PC-9 (cell line): ENCODE results near the gene PCDHGB7. TPM values are rescaled to one million over a fixed set of nuclear protein-coding genes. Genes with fewer than 3 reads are reported as not detected.
"Not testable (repeated sequence)": the region's sequence is repeated elsewhere in the genome, so short reads cannot be mapped to it uniquely, and the experiment has no call there.

ENCODE experiments used
- BruUV-seq: library from RNA; stranded (reverse); fragments of 400-500 nt; replicated peaks from 2 replicates; lab custom pipeline; 2021; lab: Mats Ljungman, UMichigan
- CTCF ChIA-PET: fragments of 300-600 bp; sonication (Branson Sonifier 250); formaldehyde crosslinking; loops from one replicate; lab custom pipeline; 2022; ENCODE audit warnings: antibody characterized with exemption; lab: Charles Lee
- POLR2A ChIA-PET: fragments of 300-600 bp; sonication (Branson Sonifier 250); formaldehyde crosslinking; loops from one replicate; lab custom pipeline; 2022; ENCODE audit warnings: antibody characterized with exemption; ENCODE audit not compliant: unreplicated experiment; lab: Charles Lee
- DNase-seq, 2 experiments: peaks; one replicate each; pipeline versions ENCODE4 v3.0.0 to v3.0.0-alpha.2; 2015 to 2022; ENCODE audit warnings: mixed read lengths in 1 of 2
- H2AFZ ChIP-seq: fragments of 200-600 bp; sonication (generic); 2 replicates; pipeline ENCODE4 v1.8.1; 2017; ENCODE audit warnings: antibody characterized with exemption
- H3F3A ChIP-seq: fragments of 200-600 bp; sonication (generic); 2 replicates; pipeline ENCODE4 v1.8.1; 2017; ENCODE audit warnings: antibody characterized with exemption, mild to moderate bottlenecking, low read depth; ENCODE audit not compliant: insufficient read depth
- H3K27ac ChIP-seq: fragments of 200-600 bp; sonication (generic); 2 replicates; pipeline ENCODE4 v1.6.1; 2016; ENCODE audit warnings: mixed run types
- H3K27me3 ChIP-seq: fragments of 200-600 bp; sonication (generic); 2 replicates; pipeline ENCODE4 v1.6.1; 2016; ENCODE audit warnings: low read depth, mixed run types; ENCODE audit not compliant: insufficient read depth
- H3K36me3 ChIP-seq: fragments of 200-600 bp; sonication (generic); 2 replicates; pipeline ENCODE4 v1.6.1; 2016; ENCODE audit warnings: low read depth, mixed run types
- H3K4me1 ChIP-seq: fragments of 200-600 bp; sonication (generic); replicated peaks from 2 replicates; pipeline ENCODE4 v1.6.1; 2016; ENCODE audit warnings: mixed run types; ENCODE audit not compliant: insufficient read depth
- H3K4me2 ChIP-seq: fragments of 200-600 bp; sonication (generic); 2 replicates; pipeline ENCODE4 v1.6.1; 2017; ENCODE audit warnings: mixed run types
- H3K4me3 ChIP-seq: fragments of 200-600 bp; sonication (generic); 2 replicates; pipeline ENCODE4 v1.6.1; 2016; ENCODE audit warnings: mixed run types
- H3K79me2 ChIP-seq: fragments of 200-600 bp; sonication (generic); 2 replicates; pipeline ENCODE4 v1.6.1; 2017; ENCODE audit warnings: low read depth, mixed run types
- H3K9me2 ChIP-seq: fragments of 200-600 bp; sonication (generic); 2 replicates; pipeline ENCODE4 v1.8.1; 2017; ENCODE audit warnings: mild to moderate bottlenecking; ENCODE audit not compliant: insufficient read depth
- H3K9me3 ChIP-seq: fragments of 200-600 bp; sonication (generic); 2 replicates; pipeline ENCODE4 v1.8.1; 2016; ENCODE audit warnings: low read depth; ENCODE audit not compliant: insufficient read depth
- H4K20me1 ChIP-seq: fragments of 200-600 bp; sonication (generic); 2 replicates; pipeline ENCODE4 v1.8.1; 2017; ENCODE audit not compliant: insufficient read depth
- EZH2 ChIP-seq: fragments of 200-600 bp; sonication (generic); IDR thresholded peaks from 2 replicates; pipeline ENCODE4 v1.8.0; 2017; ENCODE audit warnings: antibody characterized with exemption, low read depth
- intact Hi-C: fragments of 100-400 bp; cut with micrococcal nuclease; formaldehyde crosslinking; loops from one replicate; pipeline ENCODE4 v1.10.0; 2022; ENCODE audit not compliant: unreplicated experiment
- total RNA-seq: library from RNA; stranded (reverse); gene quantifications from 2 replicates; pipeline ENCODE4 v1.2.3, GENCODE V29; 2021
- TF ChIP-seq, protein P1 (sequence below): fragments of 200-600 bp; sonication (generic); conservative IDR thresholded peaks from 2 replicates; pipeline ENCODE4 v1.6.1; 2017; ENCODE audit warnings: mixed run types, antibody characterized with exemption, mild to moderate bottlenecking, moderate library complexity

Gene PCDHGB7
- total RNA-seq, 1 experiment from 2014 or later: 0.17 TPM

GRCh38 chr5:141387557-141388311 is 29.7 kb upstream of the PCDHGB7 start, which contains the start of gene PCDHGB4:
Gene PCDHGB4, plus strand, starts transcription at chr5:141387698. Its CDS starts 187 bp downstream, at chr5:141387885.
- POLR2A ChIA-PET, CTCF ChIA-PET, H3K9me2 ChIP-seq, intact Hi-C loops, H3F3A ChIP-seq, H3K9me3 ChIP-seq, H2AFZ ChIP-seq, H3K79me2 ChIP-seq, H4K20me1 ChIP-seq, H3K27ac ChIP-seq, H3K36me3 ChIP-seq, DNase-seq, BruUV-seq, H3K4me1 ChIP-seq, H3K4me3 ChIP-seq: not testable (repeated sequence)
- TF ChIP-seq, protein P1, sequence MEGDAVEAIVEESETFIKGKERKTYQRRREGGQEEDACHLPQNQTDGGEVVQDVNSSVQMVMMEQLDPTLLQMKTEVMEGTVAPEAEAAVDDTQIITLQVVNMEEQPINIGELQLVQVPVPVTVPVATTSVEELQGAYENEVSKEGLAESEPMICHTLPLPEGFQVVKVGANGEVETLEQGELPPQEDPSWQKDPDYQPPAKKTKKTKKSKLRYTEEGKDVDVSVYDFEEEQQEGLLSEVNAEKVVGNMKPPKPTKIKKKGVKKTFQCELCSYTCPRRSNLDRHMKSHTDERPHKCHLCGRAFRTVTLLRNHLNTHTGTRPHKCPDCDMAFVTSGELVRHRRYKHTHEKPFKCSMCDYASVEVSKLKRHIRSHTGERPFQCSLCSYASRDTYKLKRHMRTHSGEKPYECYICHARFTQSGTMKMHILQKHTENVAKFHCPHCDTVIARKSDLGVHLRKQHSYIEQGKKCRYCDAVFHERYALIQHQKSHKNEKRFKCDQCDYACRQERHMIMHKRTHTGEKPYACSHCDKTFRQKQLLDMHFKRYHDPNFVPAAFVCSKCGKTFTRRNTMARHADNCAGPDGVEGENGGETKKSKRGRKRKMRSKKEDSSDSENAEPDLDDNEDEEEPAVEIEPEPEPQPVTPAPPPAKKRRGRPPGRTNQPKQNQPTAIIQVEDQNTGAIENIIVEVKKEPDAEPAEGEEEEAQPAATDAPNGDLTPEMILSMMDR: peak; percentile 40; the same call in 1 of the 2 replicates
- peaks cover 36% of the 10 kb centered on the region for H3K27me3 ChIP-seq
- peak within 1 kb of the TSS; percentile 31; the same call in 1 of the 2 replicates for H3K4me2 ChIP-seq

DNA sequence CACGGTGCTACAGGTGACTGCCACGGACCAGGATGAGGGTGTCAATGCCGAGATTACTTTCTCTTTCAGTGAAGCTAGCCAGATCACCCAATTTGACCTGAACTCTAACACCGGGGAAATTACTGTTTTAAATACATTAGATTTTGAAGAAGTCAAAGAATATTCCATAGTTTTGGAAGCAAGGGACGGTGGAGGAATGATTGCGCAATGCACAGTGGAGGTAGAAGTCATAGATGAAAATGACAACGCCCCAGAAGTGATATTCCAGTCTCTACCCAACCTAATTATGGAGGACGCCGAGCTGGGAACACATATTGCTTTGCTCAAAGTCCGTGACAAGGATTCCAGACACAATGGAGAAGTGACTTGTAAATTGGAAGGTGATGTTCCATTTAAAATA is 28.8 kb upstream of the PCDHGB7 start:
- Histone ChIP-seq H3K4me3 (no peak overlapping the region), H3K27ac (no peak overlapping the region), H3K4me1 (no peaks in the 10 kb centered on the region), H4K20me1 (no peaks in the 10 kb centered on the region), H3K9me3 (no peaks in the 10 kb centered on the region), H3K9me2 (no peaks in the 10 kb centered on the region), H2AFZ (no peak overlapping the region), H3K4me2 (peak overlapping the region; percentile 31; the same call in 1 of the 2 replicates), H3K27me3 (peaks cover 27% of the 10 kb centered on the region), H3K79me2 (no peaks in the 10 kb centered on the region), H3F3A (no peaks in the 10 kb centered on the region), H3K36me3 (no peaks in the 10 kb centered on the region)
- intact Hi-C loops: no loop called here
- BruUV-seq: no TSS peak
- TF ChIP-seq, protein P1: no peak
- TF ChIP-seq EZH2: no peak
- ChIA-PET POLR2A (no interaction called here), CTCF (interaction anchor here (0.6 kb wide), 1 partner anchor 50 kb away, joined by 3 read pairs; no protein-coding TSS in a partner anchor)
- DNase-seq: no peak

GRCh38 chr5:141389153-141390042 is 28.1 kb upstream of the PCDHGB7 start:
- H3K9me2 ChIP-seq: no peaks in the 10 kb centered on the region
- no peaks in the 10 kb centered on the region for H3K79me2 ChIP-seq
- ChIA-PET POLR2A (no interaction called here), CTCF (interaction anchor here (0.6 kb wide), 1 partner anchor 50 kb away, joined by 3 read pairs; no protein-coding TSS in a partner anchor)
- H2AFZ ChIP-seq: no peak overlapping the region
- BruUV-seq: no TSS peak
- no peaks in the 10 kb centered on the region for H3K36me3 ChIP-seq
- TF ChIP-seq EZH2: no peak
- TF ChIP-seq, protein P1: no peak
- DNase-seq: no peak
- intact Hi-C loops: no loop called here
- H3F3A ChIP-seq: no peaks in the 10 kb centered on the region
- H3K4me3 ChIP-seq: no peak overlapping the region
- H4K20me1 ChIP-seq: no peaks in the 10 kb centered on the region
- H3K4me1 ChIP-seq: no peaks in the 10 kb centered on the region
- peaks cover 19% of the 10 kb centered on the region for H3K27me3 ChIP-seq
- H3K27ac ChIP-seq: no peak overlapping the region
- H3K4me2 ChIP-seq: no peak overlapping the region
- H3K9me3 ChIP-seq: no peaks in the 10 kb centered on the region
